Effector memory CD8-positive, alpha-beta T cell (primary cell): ENCODE results near the gene SGK1.
"Not testable (repeated sequence)": the region's sequence is repeated elsewhere in the genome, so short reads cannot be mapped to it uniquely, and the experiment has no call there.

Experiments
- ATAC-seq: fragments of 150-1000 bp; cut with Tn5 transposase; replicated peaks from 2 replicates; pipeline ENCODE4 v1.10.0; 2021; ENCODE audit warnings: mild to moderate bottlenecking, moderate library complexity
- DNase-seq, 3 experiments: peaks; one replicate each; pipeline ENCODE4 v3.0.0; 2021
- H3K27ac Mint-ChIP-seq, 2 donors: one replicate each; pipeline ENCODE4 v1.8.0; 2022; ENCODE audit warnings: mild to moderate bottlenecking in 2 of 2, mixed read lengths in 2 of 2, moderate library complexity in 2 of 2
- H3K27me3 Mint-ChIP-seq, 2 donors: one replicate each; pipeline ENCODE4 v1.8.0; 2022; ENCODE audit warnings: mixed read lengths in 2 of 2
- H3K36me3 Mint-ChIP-seq: one replicate; pipeline ENCODE4 v1.8.0; 2022; ENCODE audit warnings: mild to moderate bottlenecking, moderate library complexity, mixed read lengths; ENCODE audit not compliant: insufficient read depth
- H3K4me1 Mint-ChIP-seq, 2 donors: one replicate each; pipeline ENCODE4 v1.8.0; 2022; ENCODE audit warnings: low read depth in 2 of 2, mixed read lengths in 2 of 2
- H3K4me3 Mint-ChIP-seq, 2 donors: one replicate each; pipeline ENCODE4 v1.8.0; 2022; ENCODE audit warnings: mild to moderate bottlenecking in 2 of 2, mixed read lengths in 2 of 2, moderate library complexity in 2 of 2
- H3K9me3 Mint-ChIP-seq, 2 donors: one replicate each; pipeline ENCODE4 v1.8.0; 2022; ENCODE audit warnings: mixed read lengths in 2 of 2

The SGK1 gene

GRCh38 chr6:134204759-134205158, 113.2 kb downstream of the SGK1 start:
- not testable (repeated sequence) for DNase-seq, H3K4me1 Mint-ChIP-seq, H3K36me3 Mint-ChIP-seq, H3K27me3 Mint-ChIP-seq, ATAC-seq, H3K27ac Mint-ChIP-seq, H3K4me3 Mint-ChIP-seq, H3K9me3 Mint-ChIP-seq

- H3K27ac Mint-ChIP-seq: no peak overlapping the region
- H3K9me3 Mint-ChIP-seq: peaks cover 0 to 4% of the 10 kb centered on the region in 2 donors
- no peak for ATAC-seq
- no peak for DNase-seq
- no peaks in the 10 kb centered on the region for H3K4me1 Mint-ChIP-seq
- no peak overlapping the region for H3K4me3 Mint-ChIP-seq
- H3K36me3 Mint-ChIP-seq: no peaks in the 10 kb centered on the region
- no peaks in the 10 kb centered on the region for H3K27me3 Mint-ChIP-seq
Measured at GRCh38 chr6:134204031-134204430, 113.9 kb downstream of the SGK1 start.

GRCh38 chr6:134201716-134202115, 116.2 kb downstream of the SGK1 start:
- Mint-ChIP-seq H3K27ac (no peak overlapping the region), H3K9me3 (peaks cover 0 to 4% of the 10 kb centered on the region in 2 donors), H3K4me1 (peaks cover 2 to 3% of the 10 kb centered on the region in 2 donors), H3K27me3 (no peaks in the 10 kb centered on the region), H3K36me3 (peaks cover 3% of the 10 kb centered on the region), H3K4me3 (no peak overlapping the region)
- ATAC-seq (no peak), DNase-seq (no peak)

- Mint-ChIP-seq H3K27me3 (no peaks in the 10 kb centered on the region), H3K36me3 (peaks cover 3% of the 10 kb centered on the region), H3K4me3 (no peak overlapping the region), H3K27ac (no peak overlapping the region), H3K9me3 (peaks cover 0 to 4% of the 10 kb centered on the region in 2 donors), H3K4me1 (peaks cover 3 to 5% of the 10 kb centered on the region in 2 donors)
- DNase-seq (no peak), ATAC-seq (no peak)
Measured at GRCh38 chr6:134199848-134200606, 117.9 kb downstream of the SGK1 start.

- no peaks in the 10 kb centered on the region for H3K27me3 Mint-ChIP-seq
Measured at GRCh38 chr6:134198093-134198492, 119.8 kb downstream of the SGK1 start.

GRCh38 chr6:134197685-134198084, 120.2 kb downstream of the SGK1 start:
- H3K27me3 Mint-ChIP-seq, DNase-seq, H3K4me1 Mint-ChIP-seq, ATAC-seq, H3K4me3 Mint-ChIP-seq, H3K9me3 Mint-ChIP-seq, H3K27ac Mint-ChIP-seq, H3K36me3 Mint-ChIP-seq: not testable (repeated sequence)

More at GRCh38 chr6:134198093-134198492, 119.8 kb downstream of the SGK1 start:
- Mint-ChIP-seq H3K4me1 (peaks cover 3 to 5% of the 10 kb centered on the region in 2 donors), H3K4me3 (no peak overlapping the region), H3K27ac (no peak overlapping the region), H3K36me3 (peaks cover 3% of the 10 kb centered on the region), H3K9me3 (no peaks in the 10 kb centered on the region)
- ATAC-seq (no peak), DNase-seq (no peak)

GRCh38 chr6:134196568-134197193, 121.2 kb downstream of the SGK1 start:
- ATAC-seq (peak; percentile 40), DNase-seq (no peak)
- Mint-ChIP-seq H3K36me3 (peaks cover 3% of the 10 kb centered on the region), H3K27me3 (no peaks in the 10 kb centered on the region), H3K4me3 (no peak overlapping the region), H3K4me1 (peaks cover 3 to 5% of the 10 kb centered on the region in 2 donors), H3K9me3 (no peaks in the 10 kb centered on the region), H3K27ac (no peak overlapping the region)

- no peak for ATAC-seq
- peaks cover 3% of the 10 kb centered on the region for H3K36me3 Mint-ChIP-seq
- no peak overlapping the region for H3K27ac Mint-ChIP-seq
- H3K4me1 Mint-ChIP-seq: peaks cover 3 to 5% of the 10 kb centered on the region in 2 donors
- H3K9me3 Mint-ChIP-seq: no peaks in the 10 kb centered on the region
- DNase-seq: no peak
- no peaks in the 10 kb centered on the region for H3K27me3 Mint-ChIP-seq
- H3K4me3 Mint-ChIP-seq: no peak overlapping the region
Measured at GRCh38 chr6:134195985-134196384, 121.9 kb downstream of the SGK1 start.

GRCh38 chr6:134195164-134195906, 122.6 kb downstream of the SGK1 start:
- Mint-ChIP-seq H3K27ac (no peak overlapping the region), H3K4me3 (no peak overlapping the region), H3K36me3 (peaks cover 3% of the 10 kb centered on the region), H3K4me1 (peaks cover 3 to 5% of the 10 kb centered on the region in 2 donors), H3K9me3 (no peaks in the 10 kb centered on the region), H3K27me3 (no peaks in the 10 kb centered on the region)
- DNase-seq: no peak
- no peak for ATAC-seq

GRCh38 chr6:134193536-134194498, 124.1 kb downstream of the SGK1 start:
- peaks cover 3 to 5% of the 10 kb centered on the region in 2 donors for H3K4me1 Mint-ChIP-seq
- no peak overlapping the region for H3K4me3 Mint-ChIP-seq
- no peaks in the 10 kb centered on the region for H3K27me3 Mint-ChIP-seq
- H3K9me3 Mint-ChIP-seq: no peaks in the 10 kb centered on the region
- ATAC-seq: no peak
- no peak for DNase-seq
- peaks cover 3% of the 10 kb centered on the region for H3K36me3 Mint-ChIP-seq
- H3K27ac Mint-ChIP-seq: no peak overlapping the region

GRCh38 chr6:134192609-134193008, 125.3 kb downstream of the SGK1 start:
- H3K27me3 Mint-ChIP-seq, H3K36me3 Mint-ChIP-seq, H3K4me1 Mint-ChIP-seq, DNase-seq, H3K9me3 Mint-ChIP-seq, H3K27ac Mint-ChIP-seq, H3K4me3 Mint-ChIP-seq, ATAC-seq: not testable (repeated sequence)

- Mint-ChIP-seq H3K27me3 (no peaks in the 10 kb centered on the region), H3K27ac (no peak overlapping the region), H3K4me3 (no peak overlapping the region), H3K4me1 (no peaks in the 10 kb centered on the region), H3K36me3 (no peaks in the 10 kb centered on the region), H3K9me3 (no peaks in the 10 kb centered on the region)
- no peak for DNase-seq
- ATAC-seq: no peak
Measured at GRCh38 chr6:134190883-134191282, 127.0 kb downstream of the SGK1 start.

GRCh38 chr6:134187751-134188150, 130.2 kb downstream of the SGK1 start:
- DNase-seq (no peak), ATAC-seq (no peak)
- H3K27ac Mint-ChIP-seq: no peak overlapping the region
- no peaks in the 10 kb centered on the region for H3K4me1 Mint-ChIP-seq
- no peaks in the 10 kb centered on the region for H3K36me3 Mint-ChIP-seq
- H3K27me3 Mint-ChIP-seq: no peaks in the 10 kb centered on the region
- H3K4me3 Mint-ChIP-seq: no peak overlapping the region
- no peaks in the 10 kb centered on the region for H3K9me3 Mint-ChIP-seq
